Panc1 (cell line): Measurements from ENCODE around the gene PRELID3B. TPM values are rescaled to one million over a fixed set of nuclear protein-coding genes. Genes with fewer than 3 reads are reported as not detected.

Experiments
- ATAC-seq: fragments of 200-7000 bp; cut with Tn5 transposase; 2 replicates; pipeline ENCODE4 v1.9.1; 2020; ENCODE audit warnings: mild to moderate bottlenecking, moderate library complexity
- BruUV-seq: library from RNA; stranded (reverse); fragments of 400-500 nt; replicated peaks from 2 replicates; lab custom pipeline; 2021; lab: Mats Ljungman, UMichigan
- CTCF ChIA-PET: fragments of 300-600 bp; sonication (Branson Sonifier 250); formaldehyde crosslinking; loops from one replicate; lab custom pipeline; 2022; ENCODE audit warnings: antibody characterized with exemption; lab: Charles Lee
- POLR2A ChIA-PET: fragments of 300-600 bp; sonication (Branson Sonifier 250); formaldehyde crosslinking; loops from one replicate; lab custom pipeline; 2022; ENCODE audit warnings: antibody characterized with exemption; lab: Charles Lee
- DNase-seq: peaks from one replicate; pipeline ENCODE4 v3.0.0-alpha.2; 2010; ENCODE audit warnings: low read depth, low spot score
- H3K27ac ChIP-seq: 2 replicates; pipeline ENCODE4 v1.5.1; 2011; ENCODE audit warnings: mild to moderate bottlenecking, low read length, inconsistent platforms
- H3K27me3 ChIP-seq: fragments of 200-500 bp; sonication (Bioruptor generic); 2 replicates; pipeline ENCODE4 v1.6.0; 2014; ENCODE audit warnings: low read length, inconsistent platforms; ENCODE audit not compliant: control insufficient read depth, insufficient read depth
- H3K36me3 ChIP-seq: fragments of 200-500 bp; sonication (Bioruptor generic); 2 replicates; pipeline ENCODE4 v1.5.1; 2014; ENCODE audit warnings: inconsistent platforms, mild to moderate bottlenecking, low read length, moderate library complexity; ENCODE audit not compliant: control insufficient read depth, insufficient read depth
- H3K4me1 ChIP-seq: 2 replicates; pipeline ENCODE4 v1.5.1; 2011; ENCODE audit warnings: inconsistent platforms, mild to moderate bottlenecking, low read length, moderate library complexity; ENCODE audit not compliant: control insufficient read depth, insufficient read depth
- H3K4me3 ChIP-seq, 2 experiments: 2 replicates each; pipeline ENCODE4 v1.5.1; 2011 to 2012; ENCODE audit warnings: low read depth in 2 of 2, low read length in 2 of 2, mild to moderate bottlenecking in 2 of 2, inconsistent platforms in 1 of 2, moderate library complexity in 1 of 2
- H3K9me3 ChIP-seq: fragments of 200-500 bp; sonication (Bioruptor generic); 2 replicates; pipeline ENCODE4 v1.5.1; 2014; ENCODE audit warnings: low read depth, mild to moderate bottlenecking, inconsistent platforms, low read length, moderate library complexity; ENCODE audit not compliant: control insufficient read depth, insufficient read depth
- CTCF ChIP-seq: fragments of 450-650 bp; IDR thresholded peaks from 2 replicates; pipeline ENCODE4 v1.5.1; 2017; ENCODE audit warnings: mild to moderate bottlenecking
- POLR2AphosphoS5 ChIP-seq: IDR thresholded peaks from 2 replicates; pipeline ENCODE4 v1.6.1; 2012; ENCODE audit warnings: mild to moderate bottlenecking, low read depth, low read length, moderate library complexity
- REST ChIP-seq, 2 experiments: IDR thresholded peaks; 2 replicates each; pipeline ENCODE4 v1.6.1; 2011 to 2012; ENCODE audit warnings: low read depth in 2 of 2, control low read depth in 1 of 2, low read length in 1 of 2, mild to moderate bottlenecking in 1 of 2, moderate library complexity in 1 of 2; ENCODE audit not compliant: insufficient read depth in 1 of 2
- SIN3A ChIP-seq: IDR thresholded peaks from 2 replicates; pipeline ENCODE4 v1.6.1; 2012; ENCODE audit warnings: low read depth, mild to moderate bottlenecking, low read length, moderate library complexity, borderline replicate concordance; ENCODE audit not compliant: insufficient read depth
- TCF7L2 ChIP-seq: IDR thresholded peaks from 2 replicates; pipeline ENCODE4 v1.6.1; 2011; ENCODE audit warnings: mild to moderate bottlenecking, low read depth, low read length, inconsistent platforms
- in situ Hi-C: cut with HindIII; loops from 2 replicates; pipeline ENCODE4 v1.10.0; 2016; ENCODE audit warnings: low sequenced_read_pairs, low pct_unique_long_range_greater_than_20kb
- intact Hi-C: fragments of 100-400 bp; cut with micrococcal nuclease; formaldehyde crosslinking; loops from one replicate; pipeline ENCODE4 v1.10.0; 2022; ENCODE audit not compliant: unreplicated experiment
- total RNA-seq: library from RNA; stranded (reverse); gene quantifications from one replicate; pipeline ENCODE4 v1.2.1, GENCODE V29; 2021; ENCODE audit not compliant: unreplicated experiment

Gene PRELID3B
- total RNA-seq, 1 experiment from 2014 or later, result 131 TPM

- CTCF ChIA-PET, result no interaction called here
- Histone ChIP-seq H3K4me1 (peaks cover 13% of the 10 kb centered on the region), H3K36me3 (no peaks in the 10 kb centered on the region), H3K4me3 (no peak overlapping the region), H3K9me3 (no peaks in the 10 kb centered on the region), H3K27me3 (no peaks in the 10 kb centered on the region), H3K27ac (no peak overlapping the region)
- intact Hi-C loops (no loop called here), in situ Hi-C loops (no loop called here)
- DNase-seq, result no peak
- POLR2A ChIA-PET, result no interaction called here
- no peak for ATAC-seq
- TF ChIP-seq REST (IDR thresholded peaks at IDR 0.05; ENCODE audit: insufficient read depth in 1 of 2, low read depth in 2 of 2, low read length in 1 of 2), result no peak
- no peak for TF ChIP-seq CTCF
- TF ChIP-seq SIN3A, result no peak
- TF ChIP-seq TCF7L2, result no peak
- no peak for TF ChIP-seq POLR2AphosphoS5
- no TSS peak for BruUV-seq
Measured at GRCh38 chr20:59004493-59004762, 38.2 kb downstream of the PRELID3B start.

GRCh38 chr20:59003836-59004492 lies 38.6 kb downstream of the PRELID3B start:
- in situ Hi-C loops (no loop called here), intact Hi-C loops (no loop called here)
- Histone ChIP-seq H3K4me3 (no peak overlapping the region), H3K4me1 (peaks cover 13% of the 10 kb centered on the region), H3K27me3 (no peaks in the 10 kb centered on the region), H3K27ac (no peak overlapping the region), H3K36me3 (no peaks in the 10 kb centered on the region), H3K9me3 (no peaks in the 10 kb centered on the region)
- ATAC-seq (no peak), DNase-seq (no peak)
- ChIA-PET CTCF (no interaction called here), POLR2A (no interaction called here)
- no TSS peak for BruUV-seq
- no peak for TF ChIP-seq TCF7L2
- TF ChIP-seq CTCF, result no peak
- no peak for TF ChIP-seq POLR2AphosphoS5
